Midbrain (tissue), 1 donor: ENCODE measurements around the gene KRT7.

Source experiments
- DNase-seq: peaks from one replicate; lab custom pipeline; 2025; lab: John Stamatoyannopoulos, UW

KRT7 gene

GRCh38 chr12:52211716-52212585, 21.1 kb upstream of the KRT7 start:
- no peak for DNase-seq

DNA sequence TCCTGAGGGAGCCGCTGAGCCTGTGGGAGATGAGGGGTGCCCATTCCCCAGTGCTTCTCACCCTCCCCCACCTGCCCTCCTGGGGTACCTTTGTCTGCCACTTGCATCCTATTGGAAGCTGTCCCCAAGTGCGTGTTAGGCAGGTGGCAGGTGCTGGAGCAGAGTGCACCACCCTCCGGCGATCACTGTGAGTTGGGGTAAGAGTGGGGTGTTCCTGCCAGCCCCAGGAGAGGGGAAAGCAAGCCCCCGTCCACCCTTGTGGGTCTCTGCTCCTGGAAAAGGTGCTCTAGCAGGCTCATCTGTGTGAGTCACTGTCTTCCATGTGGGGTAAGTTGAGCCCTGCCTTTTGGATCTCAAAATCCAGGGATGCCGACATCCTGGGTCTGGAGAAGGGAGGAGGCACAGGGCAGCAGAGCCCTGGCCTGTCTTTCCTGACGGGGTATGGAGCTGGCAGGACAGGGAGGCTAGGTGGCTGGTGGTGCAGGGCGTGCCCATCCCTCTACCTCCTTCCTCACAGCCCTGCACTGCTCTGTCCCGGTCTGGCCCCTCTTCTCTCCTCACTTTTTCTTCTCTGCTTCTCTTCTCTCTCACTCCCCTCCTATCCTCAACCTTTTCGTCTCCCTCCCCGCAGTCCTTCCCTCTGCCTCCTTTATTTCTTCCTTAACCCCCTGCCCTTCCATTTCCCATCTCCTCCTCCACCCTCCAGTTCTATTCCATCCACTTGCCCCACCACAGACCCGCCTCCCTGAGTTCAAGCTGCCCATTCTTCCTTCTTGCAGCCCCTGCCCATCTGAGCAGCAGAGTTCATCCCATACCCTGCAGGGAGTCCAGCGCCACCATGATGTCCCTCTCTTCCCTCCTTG, 20.1 kb upstream of the KRT7 start:
- DNase-seq: no peak

- peak; percentile 73 for DNase-seq
Measured at GRCh38 chr12:52213564-52214420, 19.3 kb upstream of the KRT7 start.

GRCh38 chr12:52214421-52214802, 18.6 kb upstream of the KRT7 start:
- no peak for DNase-seq

- no peak for DNase-seq
Measured at GRCh38 chr12:52215587-52216031, 17.4 kb upstream of the KRT7 start.

GRCh38 chr12:52216100-52216499, 16.9 kb upstream of the KRT7 start:
- no peak for DNase-seq

GRCh38 chr12:52216807-52217206, 16.2 kb upstream of the KRT7 start:
- peak; percentile 22 for DNase-seq

GRCh38 chr12:52217223-52217622, 15.8 kb upstream of the KRT7 start:
- DNase-seq: no peak

DNA sequence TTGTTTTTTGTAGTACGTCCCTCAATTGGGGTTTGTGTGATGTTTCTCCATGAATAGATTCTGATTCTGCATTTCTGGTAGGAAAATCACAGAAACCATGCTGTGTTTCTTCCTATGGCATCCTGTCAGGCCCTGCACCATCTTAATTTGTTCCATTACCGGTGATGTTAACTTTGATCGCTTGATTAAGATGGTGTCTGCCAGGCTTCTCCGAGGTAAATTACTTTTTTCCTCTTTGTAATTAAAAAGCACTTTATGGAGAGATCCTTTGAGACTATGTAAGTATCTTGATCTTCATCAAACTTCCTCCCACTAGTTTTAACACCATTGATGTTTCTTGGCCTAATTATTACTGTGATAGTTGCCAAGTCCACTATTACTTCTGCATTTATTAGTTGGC, 15.0 kb upstream of the KRT7 start:
- DNase-seq: no peak

GRCh38 chr12:52220477-52220876, 12.6 kb upstream of the KRT7 start:
- DNase-seq: no peak

DNA sequence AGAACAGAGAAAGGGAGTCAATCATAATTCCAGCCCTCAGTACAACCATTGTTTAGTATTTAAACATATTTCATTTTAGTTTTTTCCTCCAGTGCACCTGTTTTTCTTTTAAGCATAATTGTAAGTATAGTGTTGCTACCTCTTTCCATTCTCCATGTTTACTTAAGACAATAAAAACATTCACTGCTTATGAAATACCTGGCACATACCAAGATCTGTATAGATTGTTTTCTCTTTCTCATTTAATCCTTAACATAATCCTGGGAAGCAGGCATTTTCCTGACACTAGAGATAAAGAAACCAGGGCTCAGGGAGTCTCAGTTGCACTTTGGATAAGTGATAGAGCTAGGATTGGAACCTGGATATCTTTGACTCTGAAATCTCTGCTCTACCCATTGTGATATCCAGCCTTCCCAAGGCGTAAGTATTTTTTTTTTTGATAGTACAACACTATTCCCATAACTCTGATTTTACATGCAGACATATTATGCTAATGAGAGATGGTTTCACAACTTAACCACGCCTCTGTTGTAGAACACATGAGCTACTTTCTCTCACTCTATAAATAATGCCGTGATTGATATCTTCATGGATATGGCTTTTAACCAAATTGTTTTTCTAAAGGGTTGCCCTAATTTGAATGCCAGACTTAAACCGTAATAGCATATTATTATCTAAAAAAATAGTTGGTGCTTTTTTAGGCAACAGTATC, 11.8 kb upstream of the KRT7 start:
- DNase-seq: no peak

DNA sequence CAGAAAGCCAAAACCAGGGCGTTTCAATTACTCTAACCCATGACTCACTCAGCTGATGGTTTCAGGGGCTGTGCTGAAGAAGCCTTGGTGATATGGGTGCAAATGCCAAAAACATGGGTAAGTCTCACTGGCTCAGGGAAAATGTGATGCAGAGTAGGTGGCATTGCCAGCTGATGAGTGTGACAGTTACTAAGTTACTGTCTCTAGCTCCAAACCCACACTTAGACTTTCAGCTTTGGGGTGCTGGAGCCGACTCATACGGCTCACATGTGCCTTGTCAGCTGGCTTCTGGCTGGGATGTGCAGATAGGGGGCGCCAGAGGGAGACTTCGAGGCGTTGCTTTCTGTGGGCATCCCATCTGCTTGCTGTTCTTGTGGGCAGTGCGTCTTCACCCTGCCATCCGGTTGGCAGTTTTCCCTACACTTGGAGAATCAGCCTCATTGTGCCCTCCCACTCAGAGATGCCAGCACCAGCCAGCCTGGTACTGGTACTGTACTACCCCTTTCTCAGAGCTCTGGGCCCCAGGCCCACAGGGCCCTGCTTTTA, 11.1 kb upstream of the KRT7 start:
- DNase-seq: no peak

- no peak for DNase-seq
Measured at GRCh38 chr12:52222692-52223091, 10.4 kb upstream of the KRT7 start.

DNA sequence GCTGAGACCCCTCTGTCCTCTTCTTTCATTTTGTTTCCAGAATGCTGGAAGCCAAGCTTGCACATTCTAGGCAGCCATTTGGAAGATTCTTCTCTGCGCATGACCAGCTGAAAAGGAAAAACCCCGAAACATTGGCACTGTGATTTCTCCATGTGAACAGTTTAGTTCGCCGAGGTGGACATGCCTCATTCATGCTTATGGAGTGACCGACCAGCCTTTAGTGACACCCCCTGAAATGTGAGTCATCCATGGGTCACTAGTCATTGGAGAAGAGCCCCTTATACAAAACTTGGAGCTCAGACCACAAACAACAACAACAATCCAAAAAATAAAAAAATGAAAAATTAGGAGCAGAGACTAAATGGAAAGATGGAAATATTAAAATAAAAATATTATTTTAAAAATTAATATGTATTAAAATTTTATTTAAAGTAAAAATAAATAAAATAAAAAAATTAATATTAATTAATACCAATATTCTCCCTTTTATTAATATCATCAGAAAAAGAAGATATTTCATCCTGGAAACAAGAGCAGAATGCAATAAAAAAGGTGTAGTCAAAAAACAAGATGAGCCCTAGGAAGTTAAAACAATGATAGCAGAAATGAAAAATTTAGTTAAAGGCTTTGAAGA, 9.5 kb upstream of the KRT7 start:
- no peak for DNase-seq

DNA sequence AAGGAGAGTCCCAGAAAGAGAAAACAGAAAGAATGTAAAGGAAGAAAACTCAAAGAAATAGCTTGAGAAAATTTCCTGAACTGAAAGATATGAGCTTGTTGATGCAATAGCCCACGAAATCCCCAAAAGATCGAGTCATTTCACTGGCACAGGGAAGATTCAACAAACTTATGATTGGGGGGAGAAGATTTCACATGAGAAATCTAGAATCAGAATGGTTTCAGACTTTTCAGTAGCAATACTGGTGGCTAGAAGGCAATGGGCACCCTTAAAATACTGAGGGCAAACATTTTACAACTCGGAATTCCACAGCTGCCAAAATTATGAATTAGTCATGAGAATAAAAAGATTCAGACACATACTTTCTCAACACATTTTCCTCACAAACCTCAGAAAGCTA, 8.9 kb upstream of the KRT7 start:
- no peak for DNase-seq

DNA sequence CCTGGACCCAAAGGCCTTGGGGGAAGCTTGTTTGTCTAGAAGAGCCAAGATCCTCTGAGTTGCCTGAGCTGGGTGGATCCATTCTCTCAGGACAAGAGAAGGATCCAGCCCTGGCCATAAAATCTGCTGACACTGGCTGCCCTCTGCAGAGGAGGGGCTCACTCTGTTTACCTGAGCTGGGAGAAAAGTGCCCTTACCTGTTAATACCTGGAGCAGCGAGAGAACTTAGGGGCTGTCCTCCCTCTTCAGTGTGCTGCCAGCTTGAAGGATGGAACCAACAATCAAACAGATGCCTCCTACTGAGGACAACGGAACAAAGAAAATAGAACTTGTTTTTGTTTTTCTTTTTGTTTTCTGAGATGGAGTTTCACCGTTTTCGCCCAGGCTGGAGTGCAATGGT, 7.3 kb upstream of the KRT7 start:
- no peak for DNase-seq

GRCh38 chr12:52226446-52226845, 6.6 kb upstream of the KRT7 start:
- DNase-seq: no peak

DNA sequence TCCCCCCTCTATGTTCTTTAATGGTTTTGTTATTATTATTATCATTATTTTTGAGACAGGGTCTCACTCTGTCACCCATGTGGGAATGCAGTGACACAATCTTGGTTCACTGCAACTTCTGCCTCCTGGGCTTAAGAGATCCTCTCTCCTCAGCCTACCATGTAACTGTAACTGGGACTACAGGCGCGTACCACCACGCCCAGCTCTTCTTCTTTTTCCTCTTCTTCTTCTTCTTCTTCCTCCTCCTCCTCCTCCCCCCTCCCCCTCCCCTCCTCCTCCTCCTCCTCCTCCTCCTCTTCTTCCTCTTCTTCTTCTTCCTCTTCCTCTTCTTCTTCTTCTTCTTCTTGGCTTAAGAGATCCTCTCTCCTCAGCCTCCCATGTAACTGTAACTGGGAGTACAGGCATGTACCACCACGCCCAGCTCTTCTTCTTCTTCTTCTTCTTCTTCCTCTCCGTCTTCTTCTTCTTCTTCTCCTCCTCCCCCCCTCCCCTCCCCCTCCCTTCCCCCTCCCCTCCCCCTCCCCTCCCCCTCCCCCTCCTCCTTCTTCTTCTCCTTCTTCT, 5.4 kb upstream of the KRT7 start:
- no peak for DNase-seq

GRCh38 chr12:52228366-52228765, 4.7 kb upstream of the KRT7 start:
- no peak for DNase-seq

- no peak for DNase-seq
Measured at GRCh38 chr12:52228931-52229330, 4.1 kb upstream of the KRT7 start.
